ENCODE data around the gene R3HDML.
A peak's percentile ranks its signal among the peaks of the same experiment; 100 is the strongest.
"Not testable (repeated sequence)": the region's sequence is repeated elsewhere in the genome, so short reads cannot be mapped to it uniquely, and the experiment has no call there.

R3HDML gene

DNA sequence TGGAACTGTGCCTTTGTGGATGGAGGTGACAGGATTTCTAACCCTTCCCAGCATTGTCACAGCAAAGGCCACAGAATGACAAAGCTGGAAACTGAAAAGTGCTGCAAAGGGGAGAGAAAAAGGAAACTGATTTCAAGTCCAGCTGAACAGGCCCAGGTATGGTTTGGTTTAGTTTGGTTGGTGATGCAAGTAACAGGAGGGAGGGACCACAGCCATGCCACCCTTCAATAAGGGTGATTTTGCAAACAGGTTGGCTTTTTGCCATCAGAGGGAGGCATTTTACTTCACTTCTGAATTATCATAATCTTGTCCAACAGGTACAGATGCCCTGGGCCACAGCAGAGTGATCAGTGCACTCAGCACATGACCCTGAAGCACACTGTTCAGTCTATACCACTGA, 32.5 kb upstream of the R3HDML start:
- Histone ChIP-seq H3K27me3 (replicated peaks; ENCODE audit: control insufficient read depth, insufficient read depth, low read length, poor library complexity, severe bottlenecking) (no peaks in the 10 kb centered on the region), H3K36me3 (ENCODE audit: control insufficient read depth, insufficient read depth, low read length) (no peaks in the 10 kb centered on the region), H3K4me1 (ENCODE audit: control insufficient read depth, insufficient read depth, low read length, poor library complexity, severe bottlenecking) (no peaks in the 10 kb centered on the region), H3K4me3 (ENCODE audit: insufficient read depth, low read depth, low read length, poor library complexity, severe bottlenecking) (no peak overlapping the region), H3K27ac (ENCODE audit: insufficient read depth, low read length, poor library complexity, severe bottlenecking) (no peak overlapping the region), H3K9me3 (ENCODE audit: control insufficient read depth, low read length) (no peaks in the 10 kb centered on the region)
- no peak for DNase-seq

DNA sequence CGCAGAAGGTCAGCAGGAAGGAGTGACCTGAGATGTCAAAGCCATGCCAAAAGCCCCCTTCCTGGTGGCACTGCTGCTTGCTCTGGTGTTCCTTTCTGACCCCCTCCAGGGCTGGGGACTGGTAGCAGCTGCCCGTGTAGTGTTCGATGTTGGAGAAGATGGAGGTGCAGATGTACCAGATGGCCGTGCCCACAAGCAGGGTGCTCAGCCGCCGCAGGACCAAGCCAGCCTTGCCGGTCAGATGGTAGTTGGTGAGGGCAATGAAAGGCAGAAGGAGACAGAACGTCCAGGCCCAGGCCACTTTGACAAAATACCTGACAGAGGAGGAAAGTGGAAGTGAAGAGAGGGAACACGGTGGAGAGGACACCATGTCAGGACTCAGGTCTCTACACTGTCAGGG, 29.9 kb upstream of the R3HDML start:
- Histone ChIP-seq H3K36me3 (ENCODE audit: control insufficient read depth, insufficient read depth, low read length) (no peaks in the 10 kb centered on the region), H3K4me3 (ENCODE audit: insufficient read depth, low read depth, low read length, poor library complexity, severe bottlenecking) (no peak overlapping the region), H3K4me1 (ENCODE audit: control insufficient read depth, insufficient read depth, low read length, poor library complexity, severe bottlenecking) (peaks cover 12% of the 10 kb centered on the region), H3K27me3 (replicated peaks; ENCODE audit: control insufficient read depth, insufficient read depth, low read length, poor library complexity, severe bottlenecking) (no peaks in the 10 kb centered on the region), H3K27ac (ENCODE audit: insufficient read depth, low read length, poor library complexity, severe bottlenecking) (no peak overlapping the region), H3K9me3 (ENCODE audit: control insufficient read depth, low read length) (no peaks in the 10 kb centered on the region)
- DNase-seq, result no peak

DNA sequence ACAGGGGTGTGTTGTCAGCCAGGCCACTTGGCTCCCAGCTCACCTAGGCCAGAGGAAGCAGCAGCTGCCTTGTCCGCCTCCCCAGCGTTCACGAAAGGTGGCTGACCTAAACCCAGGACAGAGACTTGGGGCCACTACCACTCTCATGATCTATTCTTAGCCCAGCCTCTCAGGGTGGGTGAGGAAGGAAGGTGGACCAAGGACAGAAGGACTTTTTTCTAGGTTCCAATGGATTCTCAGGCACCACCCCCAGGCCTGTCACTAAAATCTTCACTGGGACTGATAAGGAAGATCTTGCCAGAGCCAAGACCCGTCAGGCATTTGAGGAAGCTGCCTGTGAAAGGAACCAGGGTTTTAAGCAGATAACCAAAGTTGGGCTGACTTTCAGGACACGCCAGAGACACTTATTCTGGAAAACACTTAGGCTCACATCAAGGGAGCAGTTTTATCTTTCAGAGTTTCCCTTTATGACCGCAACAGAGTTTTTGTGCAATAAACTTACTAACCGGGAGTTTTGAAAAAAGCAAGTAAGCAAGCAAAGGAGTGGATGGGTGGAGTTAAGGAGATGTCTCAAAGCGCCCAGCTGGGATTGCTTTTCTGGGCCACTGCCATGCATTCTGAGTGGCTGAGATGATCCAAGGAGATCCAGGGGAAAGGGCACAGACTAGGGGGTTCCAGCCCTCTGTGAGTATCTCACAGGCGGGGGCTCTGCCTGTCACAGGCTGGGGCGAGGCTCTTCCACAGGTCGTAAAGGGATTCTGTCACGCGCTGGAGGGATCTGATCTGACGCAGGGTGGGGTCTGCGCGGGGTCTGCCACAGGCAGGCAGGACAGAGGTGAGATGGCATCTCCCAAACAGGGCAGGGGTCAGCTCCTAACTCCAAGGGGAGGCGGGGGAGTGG, 26.8 kb upstream of the R3HDML start:
- Histone ChIP-seq H3K27me3 (replicated peaks; ENCODE audit: control insufficient read depth, insufficient read depth, low read length, poor library complexity, severe bottlenecking) (no peaks in the 10 kb centered on the region), H3K4me1 (ENCODE audit: control insufficient read depth, insufficient read depth, low read length, poor library complexity, severe bottlenecking) (peaks cover 12% of the 10 kb centered on the region), H3K27ac (ENCODE audit: insufficient read depth, low read length, poor library complexity, severe bottlenecking) (peak overlapping the region; percentile 66), H3K4me3 (ENCODE audit: insufficient read depth, low read depth, low read length, poor library complexity, severe bottlenecking) (peak overlapping the region; percentile 90), H3K36me3 (ENCODE audit: control insufficient read depth, insufficient read depth, low read length) (no peaks in the 10 kb centered on the region), H3K9me3 (ENCODE audit: control insufficient read depth, low read length) (no peaks in the 10 kb centered on the region)
- DNase-seq, result no peak

DNA sequence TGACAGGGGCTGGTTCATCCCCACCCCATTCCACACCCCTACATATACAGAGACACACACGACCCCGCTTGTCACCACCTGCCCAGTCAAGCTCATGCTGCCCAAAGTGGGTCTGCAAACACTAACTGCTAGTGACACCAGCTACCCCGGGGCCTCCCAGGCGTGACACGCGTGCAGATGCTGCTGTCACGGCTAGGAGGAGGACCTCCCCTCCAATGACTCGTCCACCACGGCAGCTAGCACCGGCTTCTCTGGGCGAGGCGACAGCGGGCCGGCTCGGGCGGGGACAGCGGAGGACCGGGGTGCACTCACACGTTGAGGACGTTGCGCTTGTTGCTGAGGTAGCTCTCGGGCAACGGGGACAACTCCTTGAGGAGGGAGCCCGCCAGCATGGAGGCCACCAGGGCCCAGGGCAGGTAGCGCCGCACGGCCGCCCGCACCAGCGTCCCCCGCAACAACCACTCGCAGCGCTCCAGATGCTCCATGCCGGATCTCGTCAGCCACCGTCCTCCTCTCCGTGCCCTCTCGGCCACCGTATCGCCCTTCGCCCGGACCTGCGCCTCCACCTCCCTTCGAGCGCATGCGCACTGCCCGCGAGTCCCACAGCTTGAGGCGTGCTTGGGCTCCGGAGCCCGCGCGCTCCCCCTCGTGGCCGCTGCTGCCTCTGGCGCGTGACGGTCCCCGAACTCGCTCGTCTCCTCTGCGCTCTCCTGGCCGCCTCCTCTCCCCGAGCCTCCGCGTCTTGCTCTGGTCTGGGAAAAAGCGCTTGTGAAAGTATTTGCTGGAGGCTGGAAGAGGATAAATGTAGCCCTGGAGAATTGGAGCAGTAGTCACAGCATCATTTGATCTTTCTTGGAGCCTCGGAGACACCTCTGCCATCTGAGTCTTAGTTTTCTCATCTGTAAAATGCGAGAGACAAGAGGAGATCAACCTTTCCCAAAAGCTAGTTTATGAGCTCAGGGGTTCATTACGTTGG, 25.9 kb upstream of the R3HDML start, which contains the start of gene FITM2:
Gene FITM2, minus strand, starts transcription at position 539 of the 976 bp plus-strand sequence. Its CDS starts 54 bp downstream, at position 485.
- DNase-seq, result peak; percentile 95 to 98 (median 98)
- Histone ChIP-seq H3K27me3 (replicated peaks; ENCODE audit: control insufficient read depth, insufficient read depth, low read length, poor library complexity, severe bottlenecking) (no peaks in the 10 kb centered on the region), H3K27ac (ENCODE audit: insufficient read depth, low read length, poor library complexity, severe bottlenecking) (peak within 1 kb of the TSS; percentile 66), H3K9me3 (ENCODE audit: control insufficient read depth, low read length) (no peaks in the 10 kb centered on the region), H3K4me3 (ENCODE audit: insufficient read depth, low read depth, low read length, poor library complexity, severe bottlenecking) (peak within 1 kb of the TSS; percentile 90), H3K4me1 (ENCODE audit: control insufficient read depth, insufficient read depth, low read length, poor library complexity, severe bottlenecking) (peaks cover 12% of the 10 kb centered on the region), H3K36me3 (ENCODE audit: control insufficient read depth, insufficient read depth, low read length) (no peaks in the 10 kb centered on the region)

DNA sequence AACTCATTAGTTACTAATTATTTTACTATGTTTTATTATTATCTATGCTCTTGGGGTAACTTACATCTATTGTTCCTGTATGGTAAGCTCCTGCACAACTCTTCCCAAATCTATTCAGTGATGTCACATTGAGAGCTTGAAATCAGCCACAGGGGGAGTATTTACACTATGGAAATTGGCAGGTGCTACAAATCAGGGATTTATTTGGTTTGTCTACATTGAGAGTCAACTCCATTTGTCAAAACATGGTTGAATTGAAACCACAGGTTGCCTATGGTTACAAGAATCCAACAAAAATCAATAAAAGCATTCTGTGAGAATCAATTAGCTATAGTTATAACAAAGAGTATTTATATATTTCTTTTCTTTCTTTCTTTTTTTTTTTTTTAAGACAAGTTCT, 22.0 kb upstream of the R3HDML start:
- Histone ChIP-seq H3K4me3 (ENCODE audit: insufficient read depth, low read depth, low read length, poor library complexity, severe bottlenecking) (no peak overlapping the region), H3K9me3 (ENCODE audit: control insufficient read depth, low read length) (no peaks in the 10 kb centered on the region), H3K27ac (ENCODE audit: insufficient read depth, low read length, poor library complexity, severe bottlenecking) (no peak overlapping the region), H3K4me1 (ENCODE audit: control insufficient read depth, insufficient read depth, low read length, poor library complexity, severe bottlenecking) (peaks cover 8% of the 10 kb centered on the region), H3K36me3 (ENCODE audit: control insufficient read depth, insufficient read depth, low read length) (no peaks in the 10 kb centered on the region), H3K27me3 (replicated peaks; ENCODE audit: control insufficient read depth, insufficient read depth, low read length, poor library complexity, severe bottlenecking) (no peaks in the 10 kb centered on the region)
- DNase-seq, result no peak

- no peak for DNase-seq
- no peaks in the 10 kb centered on the region for H3K27me3 ChIP-seq (replicated peaks; ENCODE audit: control insufficient read depth, insufficient read depth, low read length, poor library complexity, severe bottlenecking)
- H3K36me3 ChIP-seq (ENCODE audit: control insufficient read depth, insufficient read depth, low read length), result no peaks in the 10 kb centered on the region
- H3K9me3 ChIP-seq (ENCODE audit: control insufficient read depth, low read length), result no peaks in the 10 kb centered on the region
- no peak overlapping the region for H3K27ac ChIP-seq (ENCODE audit: insufficient read depth, low read length, poor library complexity, severe bottlenecking)
- no peaks in the 10 kb centered on the region for H3K4me1 ChIP-seq (ENCODE audit: control insufficient read depth, insufficient read depth, low read length, poor library complexity, severe bottlenecking)
- no peak overlapping the region for H3K4me3 ChIP-seq (ENCODE audit: insufficient read depth, low read depth, low read length, poor library complexity, severe bottlenecking)
Observed at GRCh38 chr20:44319839-44320422, 16.9 kb upstream of the R3HDML start.

- Histone ChIP-seq H3K27ac (ENCODE audit: insufficient read depth, low read length, poor library complexity, severe bottlenecking) (no peak overlapping the region), H3K27me3 (replicated peaks; ENCODE audit: control insufficient read depth, insufficient read depth, low read length, poor library complexity, severe bottlenecking) (peaks cover 6% of the 10 kb centered on the region), H3K4me1 (ENCODE audit: control insufficient read depth, insufficient read depth, low read length, poor library complexity, severe bottlenecking) (peaks cover 3% of the 10 kb centered on the region), H3K36me3 (ENCODE audit: control insufficient read depth, insufficient read depth, low read length) (no peaks in the 10 kb centered on the region), H3K4me3 (ENCODE audit: insufficient read depth, low read depth, low read length, poor library complexity, severe bottlenecking) (no peak overlapping the region), H3K9me3 (ENCODE audit: control insufficient read depth, low read length) (no peaks in the 10 kb centered on the region)
- DNase-seq, result no peak
Observed at GRCh38 chr20:44324343-44324742, 12.5 kb upstream of the R3HDML start.

GRCh38 chr20:44326391-44327159, 10.3 kb upstream of the R3HDML start:
- Histone ChIP-seq H3K9me3 (ENCODE audit: control insufficient read depth, low read length) (no peaks in the 10 kb centered on the region), H3K4me1 (ENCODE audit: control insufficient read depth, insufficient read depth, low read length, poor library complexity, severe bottlenecking) (peaks cover 3% of the 10 kb centered on the region), H3K27me3 (replicated peaks; ENCODE audit: control insufficient read depth, insufficient read depth, low read length, poor library complexity, severe bottlenecking) (peaks cover 6% of the 10 kb centered on the region), H3K27ac (ENCODE audit: insufficient read depth, low read length, poor library complexity, severe bottlenecking) (no peak overlapping the region), H3K36me3 (ENCODE audit: control insufficient read depth, insufficient read depth, low read length) (no peaks in the 10 kb centered on the region), H3K4me3 (ENCODE audit: insufficient read depth, low read depth, low read length, poor library complexity, severe bottlenecking) (peak overlapping the region; percentile 22)
- DNase-seq, result no peak

GRCh38 chr20:44327748-44328147, 9.1 kb upstream of the R3HDML start:
- not testable (repeated sequence) for DNase-seq; H3K4me1 ChIP-seq (ENCODE audit: control insufficient read depth, insufficient read depth, low read length, poor library complexity, severe bottlenecking); H3K4me3 ChIP-seq (ENCODE audit: insufficient read depth, low read depth, low read length, poor library complexity, severe bottlenecking); H3K36me3 ChIP-seq (ENCODE audit: control insufficient read depth, insufficient read depth, low read length); H3K27ac ChIP-seq (ENCODE audit: insufficient read depth, low read length, poor library complexity, severe bottlenecking); H3K27me3 ChIP-seq (replicated peaks; ENCODE audit: control insufficient read depth, insufficient read depth, low read length, poor library complexity, severe bottlenecking); H3K9me3 ChIP-seq (ENCODE audit: control insufficient read depth, low read length)

Measured in effector memory CD4-positive, alpha-beta T cell (primary cell).